ENCODE results near the gene PI4KA.

DNA sequence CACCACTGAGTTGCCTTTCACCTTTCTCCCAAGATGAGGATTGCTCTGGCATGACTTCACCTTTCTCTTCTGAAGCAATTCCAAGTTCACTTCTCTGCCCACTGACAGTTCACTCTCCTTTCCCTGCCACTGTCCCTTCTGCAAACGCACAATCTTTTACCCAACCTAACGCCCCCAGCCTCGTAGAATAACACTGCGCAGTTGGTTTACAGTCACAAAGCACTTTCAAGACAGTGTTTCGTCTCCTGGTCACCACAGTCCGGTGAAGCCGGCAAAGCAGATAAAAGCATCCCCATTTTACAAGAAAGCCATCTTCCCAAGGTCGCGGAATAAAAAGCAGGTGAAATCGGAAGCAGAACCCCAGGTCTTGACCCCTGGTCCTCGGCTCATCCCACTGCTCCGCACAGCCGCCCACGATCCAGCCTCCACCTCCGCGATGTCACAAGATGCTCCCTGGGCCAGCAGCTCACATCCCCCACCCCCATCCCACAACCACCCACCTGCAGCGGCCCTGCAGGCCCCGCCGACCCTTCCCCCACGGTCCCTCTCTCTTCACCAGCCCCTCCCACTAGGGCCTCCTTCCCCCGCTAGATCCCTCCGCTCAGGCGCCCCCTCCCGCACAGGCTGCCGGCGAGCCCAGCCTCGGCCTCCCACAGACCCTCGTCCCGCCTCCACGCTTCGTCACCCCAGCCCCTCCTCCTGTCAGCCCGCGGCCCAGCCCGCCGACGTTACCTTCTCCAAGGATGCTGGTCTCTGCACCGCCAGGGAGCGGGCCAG is 585 bp downstream of the PI4KA start:
- TF ChIP-seq, protein P1, sequence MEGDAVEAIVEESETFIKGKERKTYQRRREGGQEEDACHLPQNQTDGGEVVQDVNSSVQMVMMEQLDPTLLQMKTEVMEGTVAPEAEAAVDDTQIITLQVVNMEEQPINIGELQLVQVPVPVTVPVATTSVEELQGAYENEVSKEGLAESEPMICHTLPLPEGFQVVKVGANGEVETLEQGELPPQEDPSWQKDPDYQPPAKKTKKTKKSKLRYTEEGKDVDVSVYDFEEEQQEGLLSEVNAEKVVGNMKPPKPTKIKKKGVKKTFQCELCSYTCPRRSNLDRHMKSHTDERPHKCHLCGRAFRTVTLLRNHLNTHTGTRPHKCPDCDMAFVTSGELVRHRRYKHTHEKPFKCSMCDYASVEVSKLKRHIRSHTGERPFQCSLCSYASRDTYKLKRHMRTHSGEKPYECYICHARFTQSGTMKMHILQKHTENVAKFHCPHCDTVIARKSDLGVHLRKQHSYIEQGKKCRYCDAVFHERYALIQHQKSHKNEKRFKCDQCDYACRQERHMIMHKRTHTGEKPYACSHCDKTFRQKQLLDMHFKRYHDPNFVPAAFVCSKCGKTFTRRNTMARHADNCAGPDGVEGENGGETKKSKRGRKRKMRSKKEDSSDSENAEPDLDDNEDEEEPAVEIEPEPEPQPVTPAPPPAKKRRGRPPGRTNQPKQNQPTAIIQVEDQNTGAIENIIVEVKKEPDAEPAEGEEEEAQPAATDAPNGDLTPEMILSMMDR (IDR thresholded peaks at IDR 0.05), result no peak
- no peak for TF ChIP-seq EZH2 (IDR thresholded peaks at IDR 0.05)
- TF ChIP-seq EZH2phosphoT487 (IDR thresholded peaks at IDR 0.05), result no peak

Measured in neural progenitor cell (in vitro differentiated cells).